GM21576 (cell line): ENCODE measurements around the gene BTN3A1.
"Not testable (repeated sequence)": the region's sequence is repeated elsewhere in the genome, so short reads cannot be mapped to it uniquely, and the experiment has no call there.

Experiments
- ATAC-seq: cut with Tn5 transposase; IDR thresholded peaks from one replicate; pipeline ENCODE4 v1.9.1; 2021; ENCODE audit warnings: mild to moderate bottlenecking, moderate library complexity; ENCODE audit not compliant: unreplicated experiment

BTN3A1 gene

DNA sequence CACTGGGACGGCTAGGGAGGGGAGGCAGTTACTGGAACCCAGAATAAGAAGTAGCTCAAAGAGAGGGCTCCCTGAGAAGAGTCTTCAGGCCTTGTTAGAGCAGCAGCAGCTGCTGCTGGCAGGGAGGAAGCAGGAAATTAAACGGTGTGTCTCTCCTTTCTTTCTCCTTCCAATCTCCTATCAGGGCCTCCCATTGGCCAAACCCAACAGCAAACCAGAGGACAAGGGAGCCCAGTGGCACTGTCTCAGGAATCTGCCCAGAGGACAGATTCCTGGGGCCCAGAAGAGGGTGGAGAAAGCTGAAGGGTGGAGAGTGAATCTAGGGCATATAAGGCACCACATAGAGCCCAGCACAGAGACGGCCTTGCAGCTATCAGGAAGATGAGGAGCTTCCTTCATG, 10.2 kb downstream of the BTN3A1 start:
- no peak for ATAC-seq

DNA sequence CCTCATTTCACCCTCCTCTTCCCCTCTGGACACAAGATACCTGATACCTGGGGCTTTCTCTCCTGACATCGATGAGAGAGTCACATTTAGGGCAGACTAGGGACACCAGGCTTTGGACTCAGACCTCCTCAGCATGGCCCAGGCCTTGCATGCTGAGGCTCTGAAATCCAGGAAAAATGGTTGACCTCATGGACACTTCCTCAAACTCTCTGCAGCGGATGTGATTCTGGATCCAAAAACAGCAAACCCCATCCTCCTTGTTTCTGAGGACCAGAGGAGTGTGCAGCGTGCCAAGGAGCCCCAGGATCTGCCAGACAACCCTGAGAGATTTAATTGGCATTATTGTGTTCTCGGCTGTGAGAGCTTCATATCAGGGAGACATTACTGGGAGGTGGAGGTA, 10.9 kb downstream of the BTN3A1 start:
- no peak for ATAC-seq

DNA sequence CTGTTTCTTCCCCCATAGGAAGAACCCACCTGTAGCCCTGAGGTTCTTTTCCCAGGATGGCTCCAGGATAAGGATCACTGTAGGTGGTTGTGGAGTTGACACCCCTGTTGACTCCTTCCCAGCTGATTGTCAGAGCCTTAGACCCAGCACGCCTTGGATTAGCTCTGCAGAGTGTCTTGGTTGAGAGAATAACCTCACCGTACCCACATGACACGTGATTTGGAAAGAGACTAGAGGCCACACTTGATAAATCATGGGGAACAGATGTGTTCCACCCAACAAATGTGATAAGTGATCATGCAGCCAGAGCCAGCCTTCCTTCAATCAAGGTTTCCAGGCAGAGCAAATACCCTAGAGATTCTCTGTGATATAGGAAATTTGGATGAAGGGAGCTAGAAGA, 12.2 kb downstream of the BTN3A1 start:
- no peak for ATAC-seq

DNA sequence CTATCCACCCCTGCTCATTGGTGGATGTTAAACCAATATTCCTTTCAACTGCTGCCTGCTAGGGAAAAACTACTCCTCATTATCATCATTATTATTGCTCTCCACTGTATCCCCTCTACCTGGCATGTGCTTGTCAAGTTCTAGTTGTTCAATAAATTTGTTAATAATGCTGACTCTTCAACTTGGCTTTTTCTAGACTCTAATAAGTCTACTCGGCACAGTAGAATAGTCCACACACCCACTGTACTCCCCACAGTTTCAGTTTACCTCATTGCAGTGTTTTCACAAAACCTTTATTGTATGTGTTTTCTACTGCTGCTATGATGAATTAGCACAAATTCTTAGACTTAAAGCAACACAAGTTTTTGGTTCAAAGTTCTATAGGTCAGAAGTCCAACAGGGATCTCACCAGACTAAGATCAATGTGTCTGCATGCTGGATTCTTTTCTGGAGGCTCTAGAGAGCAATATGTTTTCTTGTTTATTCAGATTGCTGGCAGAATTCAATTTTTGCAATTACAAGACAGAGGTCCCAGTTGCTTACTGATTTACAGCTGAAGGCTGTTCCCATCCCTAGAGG, 13.1 kb downstream of the BTN3A1 start:
- no peak for ATAC-seq

DNA sequence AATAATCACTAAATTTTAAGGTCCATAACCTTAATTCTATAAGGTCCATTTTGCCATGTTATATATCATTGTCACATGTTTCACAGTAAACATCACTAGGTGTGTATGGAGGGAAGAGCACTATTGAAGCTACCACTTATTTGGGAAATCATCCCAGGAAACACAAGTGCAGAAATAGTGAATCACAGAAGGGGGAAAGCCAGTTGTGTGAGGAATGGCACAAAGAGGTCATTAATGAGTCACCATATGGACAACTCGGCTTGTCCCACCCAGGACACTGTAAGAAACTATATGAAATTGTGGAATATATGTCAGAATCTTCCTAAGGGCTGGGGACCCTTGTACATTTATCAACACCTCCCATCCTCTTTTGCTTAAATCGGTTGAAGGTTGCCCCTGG, 13.7 kb downstream of the BTN3A1 start:
- no peak for ATAC-seq

DNA sequence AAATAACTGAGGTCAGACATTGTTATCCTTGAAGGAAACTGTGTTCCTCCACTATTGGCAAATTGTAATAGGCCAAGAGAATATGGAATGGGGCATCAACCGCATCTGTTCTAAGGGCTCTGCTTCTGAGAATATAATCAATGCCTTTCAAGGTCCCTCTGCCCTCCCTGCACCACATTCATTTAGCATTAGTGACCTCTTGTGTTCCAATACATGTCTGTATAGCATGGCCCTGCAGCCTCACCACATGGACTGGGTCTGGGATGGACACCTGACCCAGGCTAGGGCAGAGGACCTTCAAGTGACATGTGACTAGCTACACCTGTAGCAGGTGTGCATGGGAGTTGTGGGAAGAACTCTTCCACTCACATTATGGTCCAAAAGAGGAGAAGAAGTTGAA, 14.2 kb downstream of the BTN3A1 start:
- ATAC-seq, result no peak

DNA sequence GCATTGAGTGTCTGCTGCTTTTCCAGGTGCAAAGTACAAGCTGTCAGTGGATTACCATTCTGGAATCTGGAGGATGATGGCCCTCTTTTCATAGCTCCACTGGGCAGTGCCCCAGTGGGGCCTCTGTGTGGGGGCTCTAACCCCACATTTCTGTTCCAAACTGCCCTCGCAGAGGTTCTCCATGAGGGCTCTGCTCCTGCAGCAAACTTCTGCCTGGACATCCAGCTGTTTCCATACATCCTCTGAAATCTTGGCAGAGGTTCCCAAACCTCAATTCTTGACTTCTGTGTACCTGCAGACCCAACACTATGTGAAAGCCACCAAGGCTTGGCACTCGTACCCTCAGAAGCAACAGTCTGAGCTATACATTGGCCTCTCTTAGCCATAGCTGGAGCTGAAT, 16.0 kb downstream of the BTN3A1 start:
- not testable (repeated sequence) for ATAC-seq

DNA sequence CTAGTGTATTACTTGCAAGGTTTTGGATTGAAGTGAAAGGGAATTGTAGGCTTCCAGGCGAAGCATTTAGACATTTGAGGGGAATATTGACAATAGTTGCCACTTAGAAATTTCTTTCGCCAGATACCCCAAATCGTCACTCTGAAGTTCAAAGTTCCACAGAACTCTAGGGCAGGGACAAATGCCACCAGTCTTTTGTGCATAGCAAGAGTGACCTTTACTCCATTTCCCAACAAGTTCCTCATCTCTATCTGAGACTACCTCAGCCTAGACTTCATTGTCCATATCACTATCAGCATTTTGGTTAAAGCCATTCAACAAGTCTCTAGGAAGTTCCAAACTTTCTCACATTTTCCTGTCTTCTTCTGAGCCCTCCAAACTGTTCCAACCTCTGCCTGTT, 16.7 kb downstream of the BTN3A1 start:
- not testable (repeated sequence) for ATAC-seq

DNA sequence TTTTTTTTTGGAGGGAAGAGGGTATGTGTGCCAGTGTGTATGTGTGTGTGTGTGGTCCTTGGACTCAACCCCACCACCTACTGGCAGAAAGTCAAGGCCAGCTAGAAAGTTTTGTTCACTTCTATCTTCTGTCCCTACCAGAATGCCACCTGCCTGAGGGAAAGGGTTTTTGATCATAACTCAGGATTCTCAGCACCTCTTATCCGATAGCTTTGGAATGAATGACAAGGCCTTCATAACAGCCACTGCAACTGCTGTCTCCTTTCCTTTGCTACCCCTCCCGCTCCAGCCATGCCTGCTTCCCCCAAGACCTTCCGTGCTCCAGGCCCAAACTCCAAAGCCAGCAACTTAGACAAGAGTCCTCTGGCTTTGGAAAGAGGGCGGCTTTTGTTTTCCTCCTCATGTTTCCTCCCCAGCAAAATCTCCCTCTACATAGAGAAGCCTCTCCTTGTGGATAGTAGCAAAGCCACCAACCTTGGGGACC, 18.7 kb downstream of the BTN3A1 start:
- ATAC-seq, result peak; percentile 21

DNA sequence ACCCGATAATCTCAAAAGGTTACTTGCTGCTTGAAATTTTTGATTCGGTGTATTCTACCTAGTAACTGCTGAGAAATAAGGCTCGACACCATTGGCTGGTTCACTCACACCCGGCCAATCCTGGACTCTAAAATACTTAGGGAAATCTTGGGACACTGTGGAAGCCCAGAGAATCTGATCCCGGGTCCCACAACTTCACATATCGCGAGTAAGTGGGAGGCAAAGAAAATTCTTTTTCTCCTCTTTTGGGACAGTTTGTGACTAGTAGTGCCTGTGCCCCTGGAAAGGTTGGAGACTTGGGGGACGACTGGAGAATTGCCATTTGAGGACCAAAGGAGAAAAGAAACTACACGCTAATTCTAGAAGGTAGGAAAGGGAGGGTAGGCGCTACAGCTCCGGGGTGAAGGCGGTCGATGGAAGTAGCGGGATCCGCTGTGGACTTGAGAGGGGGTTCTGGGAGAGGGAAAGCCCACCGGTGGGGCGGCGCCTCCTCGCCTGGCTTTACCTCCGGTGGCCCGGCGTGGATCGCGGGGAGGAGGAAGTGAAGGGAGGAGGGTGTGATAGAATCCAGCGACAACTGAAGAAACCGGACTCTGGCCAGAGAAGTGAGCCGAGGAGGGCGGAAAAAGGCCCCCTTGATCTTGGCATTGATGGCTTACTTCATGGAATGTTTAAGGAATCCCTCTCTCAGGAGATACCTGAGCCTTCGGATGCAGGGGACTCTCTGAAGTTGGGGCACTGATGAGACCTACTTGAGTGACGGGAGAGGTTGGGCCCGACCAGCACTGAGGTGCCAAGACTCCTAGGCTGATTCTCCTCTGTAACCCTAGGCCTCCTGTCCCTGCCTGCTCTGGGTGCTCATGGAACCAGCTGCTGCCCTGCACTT, 19.4 kb downstream of the BTN3A1 start:
- peak; percentile 92 for ATAC-seq

DNA sequence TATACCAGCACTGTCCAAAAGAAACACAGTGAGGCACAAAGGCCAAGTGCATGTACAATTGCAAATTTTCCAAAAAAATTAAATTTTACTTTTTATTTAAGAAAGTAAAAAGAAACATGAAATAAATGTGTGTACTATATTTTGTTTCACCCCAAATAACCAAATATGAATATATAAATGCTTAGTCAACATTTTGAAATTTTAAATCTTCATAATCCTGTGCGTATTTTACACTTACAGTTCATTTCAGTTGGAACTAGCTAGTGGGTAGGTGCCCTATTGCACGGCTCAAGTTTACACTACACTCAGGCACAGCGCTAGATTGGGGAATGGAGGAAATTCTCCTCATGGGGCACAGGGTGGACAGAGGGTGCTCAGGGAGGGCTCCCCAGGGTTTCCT, 20.3 kb downstream of the BTN3A1 start:
- no peak for ATAC-seq

DNA sequence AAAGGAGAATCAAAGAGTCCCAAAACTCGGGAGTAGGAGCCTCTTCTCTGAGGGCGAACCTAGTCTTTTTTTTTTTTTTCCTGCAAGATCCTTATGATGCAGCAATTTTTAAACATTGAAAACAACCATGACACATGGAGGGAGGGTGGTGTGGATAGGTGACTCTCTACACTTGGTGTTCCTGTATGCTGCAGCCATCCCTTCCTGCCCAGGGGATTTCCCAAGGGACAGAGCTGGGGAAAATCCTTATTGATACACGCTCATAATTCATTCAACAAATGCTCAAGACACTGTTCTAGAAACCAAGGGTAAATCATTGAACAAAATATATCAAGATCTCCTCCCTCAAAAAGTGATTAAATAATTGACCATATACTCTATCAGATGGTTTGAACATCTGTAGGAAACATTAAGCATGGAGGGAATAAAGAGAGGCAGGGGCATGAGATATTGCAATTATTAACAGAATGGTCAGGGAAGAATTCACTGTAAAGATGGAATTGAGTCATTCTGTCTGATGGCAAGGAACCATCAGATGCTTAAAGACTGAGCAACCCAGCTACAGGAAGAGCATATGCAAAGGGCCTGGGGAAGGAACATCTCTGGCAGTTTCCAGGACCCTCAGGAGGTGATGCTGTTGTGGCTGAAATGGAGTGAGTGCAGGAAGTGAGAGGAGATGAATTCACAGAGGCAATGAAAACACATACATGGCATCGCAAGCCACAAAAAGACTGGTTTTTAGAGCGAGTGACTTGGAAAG, 24.8 kb downstream of the BTN3A1 start:
- no peak for ATAC-seq

DNA sequence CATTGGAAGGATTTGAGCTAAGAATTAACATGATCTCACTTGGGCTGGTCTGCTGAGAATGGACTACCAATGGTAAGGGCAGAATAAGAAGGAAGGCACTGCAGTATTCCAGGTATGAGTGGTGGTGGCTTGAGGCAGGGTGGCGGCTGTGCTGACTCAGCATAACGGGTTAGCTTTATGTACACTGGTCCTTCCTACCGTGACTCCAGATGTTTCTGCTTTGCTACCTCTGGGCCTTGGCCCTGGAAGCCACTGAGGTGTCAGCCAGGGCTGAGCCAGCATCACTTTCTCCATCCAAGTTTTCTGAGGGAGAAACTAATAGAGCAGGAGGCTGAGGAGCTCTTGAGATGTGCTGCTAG, 25.4 kb downstream of the BTN3A1 start:
- ATAC-seq, result no peak

DNA sequence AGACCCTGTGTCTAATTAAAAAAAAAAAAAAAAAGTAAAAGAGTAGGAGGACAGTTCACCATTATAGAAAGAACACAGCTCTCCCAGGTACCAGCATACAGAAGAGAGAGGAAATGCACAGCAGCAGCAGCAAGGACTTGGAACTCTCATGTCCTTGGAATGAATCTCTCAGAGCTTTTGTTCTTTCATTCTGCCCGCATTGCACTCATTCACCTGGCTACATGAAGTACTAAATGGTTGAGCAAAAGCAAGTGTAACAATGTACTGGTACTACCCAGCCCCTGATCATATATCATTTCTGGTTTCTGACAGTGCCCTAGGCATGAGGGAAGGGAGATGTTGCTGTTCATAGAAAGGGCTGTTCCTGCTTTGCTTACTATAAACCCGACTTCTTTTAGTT, 26.1 kb downstream of the BTN3A1 start:
- ATAC-seq, result no peak

DNA sequence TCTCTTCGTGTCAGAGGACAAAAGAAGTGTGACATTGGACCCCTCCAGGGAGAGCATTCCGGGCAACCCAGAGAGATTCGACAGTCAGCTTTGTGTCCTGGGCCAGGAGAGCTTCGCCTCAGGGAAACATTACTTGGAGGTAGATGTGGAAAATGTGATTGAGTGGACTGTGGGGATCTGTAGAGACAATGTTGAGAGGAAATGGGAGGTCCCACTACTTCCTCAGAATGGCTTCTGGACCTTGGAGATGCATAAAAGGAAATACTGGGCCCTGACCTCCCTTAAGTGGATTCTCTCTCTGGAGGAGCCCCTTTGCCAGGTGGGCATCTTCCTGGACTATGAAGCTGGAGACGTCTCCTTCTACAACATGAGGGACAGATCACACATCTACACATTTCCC, 28.7 kb downstream of the BTN3A1 start:
- no peak for ATAC-seq

DNA sequence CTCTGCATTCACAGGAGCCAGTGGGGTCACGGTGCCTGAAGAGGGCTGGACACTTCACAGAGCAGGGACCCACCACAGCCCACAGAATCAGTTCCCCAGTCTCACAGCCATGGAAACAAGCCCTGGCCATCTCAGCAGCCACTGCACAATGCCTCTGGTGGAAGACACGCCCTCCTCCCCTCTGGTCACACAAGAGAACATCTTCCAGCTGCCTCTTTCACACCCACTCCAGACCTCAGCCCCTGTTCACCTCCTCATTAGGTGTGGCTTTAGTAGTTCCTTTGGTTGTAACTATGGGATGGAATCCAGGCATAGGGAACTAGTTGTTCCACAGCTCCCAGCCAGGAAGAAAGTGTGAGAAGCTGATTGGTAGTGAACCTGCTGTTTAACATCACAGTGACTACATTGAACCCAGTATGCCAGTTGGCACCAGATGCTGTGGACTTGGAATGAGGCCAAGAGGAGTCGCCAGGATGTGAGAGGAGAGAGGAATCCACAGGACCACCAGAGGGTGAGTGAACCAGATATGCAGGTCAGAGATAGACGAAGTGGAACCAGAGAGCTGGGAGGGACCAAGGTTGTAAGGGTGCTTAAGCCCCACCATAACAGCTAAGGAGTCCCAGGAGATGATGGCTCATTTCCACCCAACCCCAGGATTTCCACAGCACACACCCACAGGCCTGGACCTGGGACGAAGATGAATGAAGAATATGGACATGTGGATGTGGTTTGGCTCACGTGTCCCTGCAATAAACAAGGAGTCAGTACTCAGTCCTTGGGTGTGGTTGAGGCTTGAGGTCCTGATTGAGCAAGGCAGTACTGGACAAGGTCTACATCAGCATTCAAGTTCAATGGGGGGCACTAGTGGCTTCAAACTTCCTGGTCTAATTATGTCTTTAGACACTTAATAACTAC, 29.4 kb downstream of the BTN3A1 start:
- ATAC-seq, result no peak

DNA sequence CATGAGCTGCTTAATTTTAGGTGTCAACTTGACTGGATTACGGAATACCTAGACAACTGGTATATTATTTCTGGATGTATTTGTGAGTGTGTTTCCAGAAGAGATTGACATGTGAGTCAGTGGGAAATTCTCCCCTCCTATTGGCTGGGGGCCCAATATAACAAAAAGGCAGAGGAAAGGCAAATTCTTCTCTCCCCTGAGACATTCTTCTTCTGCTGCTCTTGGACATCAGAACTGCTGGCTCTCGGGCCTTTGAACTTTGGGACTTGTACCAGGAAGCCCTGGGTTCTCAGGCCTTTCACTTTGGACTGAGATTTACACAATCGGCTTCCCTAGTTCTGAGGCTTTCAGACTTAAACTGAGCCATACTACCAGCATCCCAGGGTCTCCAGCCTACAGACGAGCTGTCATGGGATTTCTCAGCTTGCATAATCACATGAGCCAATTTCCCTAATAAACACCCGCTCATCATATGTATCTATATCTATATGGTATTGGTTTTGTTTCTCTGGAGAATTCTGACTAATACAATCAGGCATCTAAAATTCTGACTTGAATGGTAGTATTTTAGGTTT, 30.6 kb downstream of the BTN3A1 start:
- no peak for ATAC-seq

DNA sequence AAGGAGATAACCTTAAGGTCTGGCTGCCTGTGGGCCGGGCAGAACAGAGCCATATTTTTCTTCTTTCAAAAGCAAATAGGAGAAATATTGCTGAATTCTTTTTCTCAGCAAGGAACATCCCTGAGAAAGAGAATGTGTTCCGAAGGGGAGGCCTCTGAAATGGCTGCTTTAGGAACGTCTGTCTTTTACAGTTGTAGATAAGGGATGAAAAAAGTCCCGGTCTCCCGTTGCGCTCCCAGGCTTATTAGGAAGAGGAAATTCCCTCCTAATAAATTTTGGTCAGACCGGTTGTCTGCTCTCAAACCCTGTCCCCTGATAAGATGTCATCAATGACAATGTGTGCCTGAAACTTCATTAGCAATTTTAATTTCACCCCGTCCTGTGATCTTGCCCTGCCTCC, 31.6 kb downstream of the BTN3A1 start:
- ATAC-seq, result not testable (repeated sequence)

DNA sequence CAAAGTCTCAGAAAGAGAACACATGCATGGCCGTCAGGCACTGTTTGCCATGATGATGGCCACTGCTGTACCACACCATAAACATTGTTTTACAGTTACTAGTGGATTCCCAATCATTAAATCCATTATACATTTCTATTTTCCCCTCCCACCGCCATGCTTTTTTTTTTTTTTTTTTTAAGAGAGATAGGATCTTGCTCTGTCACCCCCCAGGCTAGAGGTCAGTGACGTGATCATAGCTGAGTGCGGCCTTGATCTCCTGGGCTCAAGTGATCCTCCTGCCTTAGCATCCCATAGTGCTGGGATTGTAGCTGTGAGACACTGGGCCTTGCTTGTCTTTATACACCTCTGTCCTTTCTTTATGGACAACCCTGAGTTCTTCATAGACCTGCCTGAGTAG, 33.9 kb downstream of the BTN3A1 start:
- ATAC-seq, result no peak

DNA sequence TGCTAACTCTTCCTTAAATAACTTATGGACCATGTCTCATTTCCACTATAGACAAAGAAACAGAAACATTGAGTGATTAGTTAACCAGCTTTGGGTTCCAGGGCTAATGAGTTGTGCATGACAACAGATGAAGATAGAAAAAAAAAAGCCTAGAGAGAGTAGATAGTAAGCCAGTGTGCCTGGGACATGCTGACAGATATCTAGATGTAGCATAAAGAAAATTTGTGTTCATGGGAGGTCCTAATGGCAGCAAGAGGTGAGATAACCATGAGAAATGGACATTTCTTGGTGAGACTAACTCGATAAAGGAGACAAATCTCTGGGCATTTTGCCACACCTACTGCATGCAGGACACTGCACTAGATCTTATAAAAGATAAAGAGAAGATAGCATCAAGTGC, 35.5 kb downstream of the BTN3A1 start:
- ATAC-seq, result no peak
